Measurements from ENCODE around the gene LRR1. TPM values are rescaled to one million over a fixed set of nuclear protein-coding genes. Genes with fewer than 3 reads are reported as not detected.

The LRR1 gene
- total RNA-seq, 1 donor from 2014 or later: 45.4 TPM

- Mint-ChIP-seq H3K4me1 (ENCODE audit: low read depth) (peaks cover 46% of the 10 kb centered on the region), H3K4me3 (ENCODE audit: low read depth) (peak overlapping the region; percentile 91), H3K9me3 (no peaks in the 10 kb centered on the region), H3K27ac (peak overlapping the region; percentile 94), H3K36me3 (ENCODE audit: low read depth) (peaks cover 82% of the 10 kb centered on the region), H3K27me3 (ENCODE audit: low read depth) (no peaks in the 10 kb centered on the region)
- DNase-seq (ENCODE audit: low spot score): no peak
- intact Hi-C loops (cut with micrococcal nuclease): loop anchor here (5.0 to 10.0 kb wide), 4 partner anchors 276 to 904 kb away; partner anchors contain the start of genes SOS2 and VCPKMT
These were observed 22.6 kb downstream of the LRR1 start for GRCh38 chr14:49621114-49621881.

DNA sequence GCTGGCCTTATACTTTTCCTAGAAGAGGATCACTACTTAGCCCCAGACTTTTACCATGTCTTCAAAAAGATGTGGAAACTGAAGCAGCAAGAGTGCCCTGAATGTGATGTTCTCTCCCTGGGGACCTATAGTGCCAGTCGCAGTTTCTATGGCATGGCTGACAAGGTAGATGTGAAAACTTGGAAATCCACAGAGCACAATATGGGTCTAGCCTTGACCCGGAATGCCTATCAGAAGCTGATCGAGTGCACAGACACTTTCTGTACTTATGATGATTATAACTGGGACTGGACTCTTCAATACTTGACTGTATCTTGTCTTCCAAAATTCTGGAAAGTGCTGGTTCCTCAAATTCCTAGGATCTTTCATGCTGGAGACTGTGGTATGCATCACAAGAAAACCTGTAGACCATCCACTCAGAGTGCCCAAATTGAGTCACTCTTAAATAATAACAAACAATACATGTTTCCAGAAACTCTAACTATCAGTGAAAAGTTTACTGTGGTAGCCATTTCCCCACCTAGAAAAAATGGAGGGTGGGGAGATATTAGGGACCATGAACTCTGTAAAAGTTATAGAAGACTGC lies 23.4 kb downstream of the LRR1 start:
- H3K4me1 Mint-ChIP-seq (ENCODE audit: low read depth): peaks cover 43% of the 10 kb centered on the region
- H3K27me3 Mint-ChIP-seq (ENCODE audit: low read depth): no peaks in the 10 kb centered on the region
- no peak for DNase-seq (ENCODE audit: low spot score)
- peak overlapping the region; percentile 64 for H3K27ac Mint-ChIP-seq
- no peaks in the 10 kb centered on the region for H3K9me3 Mint-ChIP-seq
- intact Hi-C loops (cut with micrococcal nuclease): loop anchor here (5.0 to 10.0 kb wide), 4 partner anchors 275 to 903 kb away; partner anchors contain the start of genes SOS2 and VCPKMT
- H3K4me3 Mint-ChIP-seq (ENCODE audit: low read depth): peak overlapping the region; percentile 91
- H3K36me3 Mint-ChIP-seq (ENCODE audit: low read depth): peaks cover 79% of the 10 kb centered on the region

DNA sequence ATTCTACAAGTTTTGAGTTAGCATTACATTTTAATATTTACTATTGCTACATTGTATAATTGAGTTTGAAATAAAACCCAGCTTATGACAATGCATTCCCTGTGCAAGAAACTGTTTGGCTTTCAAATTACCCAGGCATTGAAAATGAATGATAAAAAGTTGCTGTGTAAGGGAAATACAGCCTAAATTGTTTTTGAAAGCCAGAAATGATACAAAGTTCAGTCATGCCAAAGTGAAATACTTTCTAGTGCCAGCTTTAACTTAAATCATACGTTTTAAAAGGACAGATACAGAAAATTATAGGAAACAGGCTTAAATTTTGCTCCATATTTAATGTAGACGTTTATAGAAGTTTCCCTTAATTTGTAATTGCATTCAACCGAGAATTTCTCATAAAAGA lies 24.6 kb downstream of the LRR1 start:
- Mint-ChIP-seq H3K36me3 (ENCODE audit: low read depth) (peaks cover 72% of the 10 kb centered on the region), H3K4me3 (ENCODE audit: low read depth) (peak overlapping the region; percentile 91), H3K27me3 (ENCODE audit: low read depth) (no peaks in the 10 kb centered on the region), H3K9me3 (no peaks in the 10 kb centered on the region), H3K27ac (no peak overlapping the region), H3K4me1 (ENCODE audit: low read depth) (peaks cover 39% of the 10 kb centered on the region)
- DNase-seq (ENCODE audit: low spot score): no peak
- intact Hi-C loops (cut with micrococcal nuclease): loop anchor here (5.0 to 10.0 kb wide), 4 partner anchors 274 to 901 kb away; partner anchors contain the start of genes SOS2 and VCPKMT

DNA sequence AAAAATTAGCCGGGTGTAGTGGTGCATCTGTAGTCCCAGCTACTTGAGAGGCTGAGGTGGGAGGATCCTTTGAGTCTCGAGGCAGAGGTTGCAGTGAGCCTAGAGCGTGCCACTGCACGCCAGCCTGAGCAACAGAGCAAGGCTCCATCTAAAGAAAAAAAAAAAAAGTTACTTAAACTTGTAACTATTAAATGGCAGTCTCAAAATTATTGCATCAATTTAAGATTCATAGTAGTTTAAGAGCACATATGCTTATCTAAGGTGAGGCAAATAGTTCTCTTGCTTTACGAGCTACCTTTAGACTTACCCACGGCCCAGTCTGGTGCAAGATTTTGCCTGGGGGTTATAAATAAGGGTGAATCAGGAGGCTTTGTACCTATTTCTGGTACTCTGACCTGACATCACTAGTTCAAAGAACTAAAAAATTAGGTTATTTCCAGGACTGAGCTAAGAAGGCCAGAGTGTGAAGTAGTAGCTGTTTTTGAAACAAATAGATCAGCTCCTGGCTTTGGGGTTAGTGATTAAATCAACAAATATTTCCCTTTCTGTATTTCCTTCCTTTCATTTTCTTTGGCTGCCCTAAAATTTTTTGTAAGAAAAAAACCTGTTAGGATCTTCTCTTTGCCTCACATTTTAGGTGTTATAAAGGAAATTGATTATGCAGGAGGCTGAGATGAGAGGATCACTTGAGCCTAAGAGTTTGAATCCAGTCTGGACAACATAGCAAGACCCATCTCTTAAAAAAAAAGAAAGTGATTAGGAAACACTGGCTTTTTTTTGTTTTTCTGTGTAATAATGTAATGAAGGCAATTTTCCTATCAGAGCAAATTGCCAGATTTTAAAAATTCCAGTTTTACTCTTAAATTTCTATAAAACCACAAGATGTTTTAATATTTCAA lies 25.4 kb downstream of the LRR1 start:
- Mint-ChIP-seq H3K4me3 (ENCODE audit: low read depth) (peak overlapping the region; percentile 54), H3K36me3 (ENCODE audit: low read depth) (peaks cover 68% of the 10 kb centered on the region), H3K9me3 (no peaks in the 10 kb centered on the region), H3K27ac (peak overlapping the region; percentile 62), H3K4me1 (ENCODE audit: low read depth) (peaks cover 33% of the 10 kb centered on the region), H3K27me3 (ENCODE audit: low read depth) (no peaks in the 10 kb centered on the region)
- DNase-seq (ENCODE audit: low spot score): no peak
- intact Hi-C loops (cut with micrococcal nuclease): loop anchor here (1.0 to 10.0 kb wide), 5 partner anchors 273 to 901 kb away; partner anchors contain the start of genes SOS2 and VCPKMT

DNA sequence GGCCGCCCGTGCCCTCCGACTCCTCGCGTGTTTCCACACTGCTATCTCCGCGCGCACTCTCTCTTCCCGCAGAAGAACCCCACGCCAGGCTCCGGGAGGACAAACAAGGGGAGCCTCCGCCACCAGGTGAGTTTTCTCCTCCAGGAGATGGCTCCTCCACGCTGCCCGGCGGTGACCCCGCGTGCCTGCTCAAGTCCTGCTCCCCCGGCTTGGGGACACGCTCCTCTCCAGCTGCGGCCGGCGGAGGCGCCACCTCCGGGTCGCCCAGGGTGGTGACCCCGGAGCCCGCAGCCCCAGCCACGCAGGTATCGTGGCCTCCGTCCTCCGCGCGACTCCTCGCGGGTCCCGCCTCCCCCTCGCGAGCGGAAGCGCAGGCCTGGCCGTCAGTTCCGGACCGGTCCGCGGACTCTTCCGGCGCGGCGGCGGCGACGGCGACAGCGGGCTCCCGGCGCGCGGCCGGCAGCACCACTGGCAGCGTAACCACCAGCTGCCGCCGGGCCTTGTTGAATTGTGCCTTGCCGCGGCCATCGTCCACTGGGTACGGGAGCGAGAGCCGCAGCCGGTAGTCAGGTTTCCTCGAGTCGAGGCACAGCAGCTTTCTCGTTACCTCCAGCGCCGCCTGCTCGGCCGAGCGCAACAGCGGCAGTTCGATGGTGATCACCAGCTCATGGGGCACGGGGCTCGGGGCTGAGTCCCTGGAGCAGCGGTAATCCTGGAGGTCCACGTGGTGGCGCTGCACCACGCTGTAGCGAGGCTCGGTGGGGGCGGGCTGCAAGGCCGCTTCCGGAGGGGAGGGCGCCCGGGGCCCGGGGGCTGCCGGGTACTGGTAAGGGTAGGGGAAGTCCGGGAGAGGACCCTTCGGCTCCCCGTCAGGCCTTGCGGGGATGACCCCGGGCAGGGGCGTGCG lies 35.2 kb downstream of the LRR1 start:
- H3K36me3 Mint-ChIP-seq (ENCODE audit: low read depth): peaks cover 37% of the 10 kb centered on the region
- H3K4me1 Mint-ChIP-seq (ENCODE audit: low read depth): peaks cover 31% of the 10 kb centered on the region
- DNase-seq (ENCODE audit: low spot score): peak; percentile 92
- no peaks in the 10 kb centered on the region for H3K27me3 Mint-ChIP-seq (ENCODE audit: low read depth)
- no peaks in the 10 kb centered on the region for H3K9me3 Mint-ChIP-seq
- peak overlapping the region; percentile 97 for H3K27ac Mint-ChIP-seq
- intact Hi-C loops (cut with micrococcal nuclease): loop anchor here (1.0 to 5.0 kb wide), 7 partner anchors 14 to 678 kb away; partner anchors contain the start of genes DMAC2L, KLHDC1, KLHDC2 and L2HGDH
- peak overlapping the region; percentile 99 for H3K4me3 Mint-ChIP-seq (ENCODE audit: low read depth)

GRCh38 chr14:49634547-49635334 lies 36.0 kb downstream of the LRR1 start, which contains the start of gene DNAAF2:
DNAAF2 (minus strand) TSS chr14:49635244; CDS start chr14:49635149, 95 bp downstream.
- Mint-ChIP-seq H3K4me1 (ENCODE audit: low read depth) (peaks cover 33% of the 10 kb centered on the region), H3K36me3 (ENCODE audit: low read depth) (peaks cover 44% of the 10 kb centered on the region), H3K27ac (peak within 1 kb of the TSS; percentile 98), H3K27me3 (ENCODE audit: low read depth) (no peaks in the 10 kb centered on the region), H3K4me3 (ENCODE audit: low read depth) (peak within 1 kb of the TSS; percentile 99), H3K9me3 (no peaks in the 10 kb centered on the region)
- intact Hi-C loops (cut with micrococcal nuclease): loop anchor here (1.0 to 5.0 kb wide), 7 partner anchors 14 to 678 kb away; partner anchors contain the start of genes DMAC2L, KLHDC1, KLHDC2 and L2HGDH
- DNase-seq (ENCODE audit: low spot score): peak; percentile 60

- Mint-ChIP-seq H3K4me3 (ENCODE audit: low read depth) (peak overlapping the region; percentile 71), H3K36me3 (ENCODE audit: low read depth) (peaks cover 50% of the 10 kb centered on the region), H3K9me3 (no peaks in the 10 kb centered on the region), H3K4me1 (ENCODE audit: low read depth) (peaks cover 35% of the 10 kb centered on the region), H3K27ac (peak overlapping the region; percentile 33), H3K27me3 (ENCODE audit: low read depth) (no peaks in the 10 kb centered on the region)
- intact Hi-C loops (cut with micrococcal nuclease): no loop called here
- DNase-seq (ENCODE audit: low spot score): no peak
These were observed 38.1 kb downstream of the LRR1 start for GRCh38 chr14:49636866-49637265.

DNA sequence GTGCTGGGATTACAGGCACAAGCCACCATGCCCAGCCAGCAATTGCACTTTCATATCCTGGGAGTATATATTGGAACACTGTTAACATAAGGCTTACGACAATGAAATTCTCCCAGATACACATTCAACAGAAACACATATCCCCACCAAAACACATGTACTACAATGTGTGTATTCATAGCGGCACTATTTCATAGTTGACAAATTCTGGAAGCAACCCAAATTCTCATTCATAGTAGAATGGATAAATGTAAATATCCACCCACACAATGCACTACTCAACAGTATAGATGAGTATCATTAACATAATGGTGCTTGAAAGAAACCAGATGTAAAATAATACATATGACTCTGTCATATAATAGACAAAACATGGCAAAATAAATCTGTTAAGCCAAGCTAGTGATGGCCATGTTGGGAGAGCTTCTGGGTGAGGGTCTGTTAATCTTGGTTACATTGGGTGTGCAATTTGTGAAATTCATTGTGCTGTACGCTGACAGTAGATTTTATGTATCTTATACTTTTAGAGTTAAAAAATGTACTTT lies 38.9 kb downstream of the LRR1 start:
- H3K36me3 Mint-ChIP-seq (ENCODE audit: low read depth): peaks cover 57% of the 10 kb centered on the region
- no peaks in the 10 kb centered on the region for H3K27me3 Mint-ChIP-seq (ENCODE audit: low read depth)
- no peak overlapping the region for H3K27ac Mint-ChIP-seq
- H3K4me3 Mint-ChIP-seq (ENCODE audit: low read depth): peak overlapping the region; percentile 18
- H3K9me3 Mint-ChIP-seq: no peaks in the 10 kb centered on the region
- intact Hi-C loops (cut with micrococcal nuclease): no loop called here
- peaks cover 39% of the 10 kb centered on the region for H3K4me1 Mint-ChIP-seq (ENCODE audit: low read depth)
- DNase-seq (ENCODE audit: low spot score): no peak

DNA sequence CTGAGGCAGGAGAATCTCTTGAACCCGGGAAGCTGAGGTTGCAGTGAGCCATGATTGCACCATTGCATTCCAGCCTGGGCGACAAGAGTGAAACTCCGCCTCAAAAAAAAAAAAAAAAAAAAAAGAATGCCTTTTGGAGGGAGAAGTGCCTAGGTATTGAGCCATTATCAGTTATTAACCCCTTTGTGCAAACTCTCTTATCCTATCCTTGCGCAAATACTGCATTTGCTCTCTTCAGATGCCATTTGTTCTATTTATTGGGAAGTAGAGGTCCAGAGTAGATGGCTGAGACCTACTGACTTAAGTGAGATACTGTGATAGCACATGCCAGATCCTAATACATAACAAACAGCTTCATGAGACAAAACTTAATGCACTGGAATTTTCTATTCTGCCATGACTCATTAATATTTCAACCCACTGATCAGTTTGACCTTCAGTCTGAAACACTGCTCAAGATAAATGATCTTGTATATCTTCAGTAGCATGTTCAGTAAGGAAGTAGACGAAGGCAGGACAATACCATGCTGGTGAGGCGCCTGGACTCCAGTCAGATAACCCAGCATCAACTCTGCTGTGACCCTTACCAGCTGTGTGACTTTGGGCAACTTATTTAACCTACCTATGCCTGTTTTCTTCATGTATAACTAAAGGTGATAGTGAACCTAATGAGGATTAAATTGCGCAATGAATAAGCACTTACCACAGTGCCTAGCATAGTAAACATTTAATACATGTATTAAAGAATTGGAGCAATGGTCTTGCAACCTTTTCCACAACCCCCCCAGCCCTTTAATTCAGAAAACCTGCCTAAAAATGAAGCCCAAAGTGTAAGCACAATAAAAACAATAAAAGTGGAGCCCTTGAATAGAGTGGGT lies 42.0 kb downstream of the LRR1 start:
- Mint-ChIP-seq H3K4me1 (ENCODE audit: low read depth) (peaks cover 37% of the 10 kb centered on the region), H3K9me3 (no peaks in the 10 kb centered on the region), H3K36me3 (ENCODE audit: low read depth) (peaks cover 61% of the 10 kb centered on the region), H3K4me3 (ENCODE audit: low read depth) (no peak overlapping the region), H3K27me3 (ENCODE audit: low read depth) (no peaks in the 10 kb centered on the region), H3K27ac (peak overlapping the region; percentile 3)
- intact Hi-C loops (cut with micrococcal nuclease): no loop called here
- no peak for DNase-seq (ENCODE audit: low spot score)

- Mint-ChIP-seq H3K4me1 (ENCODE audit: low read depth) (peaks cover 32% of the 10 kb centered on the region), H3K4me3 (ENCODE audit: low read depth) (no peak overlapping the region), H3K9me3 (no peaks in the 10 kb centered on the region), H3K27ac (peak overlapping the region; percentile 30), H3K27me3 (ENCODE audit: low read depth) (no peaks in the 10 kb centered on the region), H3K36me3 (ENCODE audit: low read depth) (peaks cover 59% of the 10 kb centered on the region)
- no peak for DNase-seq (ENCODE audit: low spot score)
- intact Hi-C loops (cut with micrococcal nuclease): no loop called here
These were observed 43.0 kb downstream of the LRR1 start for GRCh38 chr14:49641697-49642129.
